Stimulated activated CD8-positive, alpha-beta memory T cell treated with anti-CD3 and anti-CD28 coated beads, Interleukin-7, amount 100 ng/mL, for 24 hours (primary cell): ENCODE data around the gene MYO5A.
"Not testable (repeated sequence)": the region's sequence is repeated elsewhere in the genome, so short reads cannot be mapped to it uniquely, and the experiment has no call there.

Source experiments
- DNase-seq: peaks from one replicate; pipeline ENCODE4 v3.0.0-alpha.2; 2020; ENCODE audit warnings: low read depth

MYO5A gene

GRCh38 chr15:52540374-52541012 is 11.8 kb upstream of the MYO5A start:
- DNase-seq: no peak

- DNase-seq: no peak
Measured at GRCh38 chr15:52537459-52537858, 8.8 kb upstream of the MYO5A start.

GRCh38 chr15:52532427-52532826 is 3.7 kb upstream of the MYO5A start:
- DNase-seq: no peak

- DNase-seq: no peak
Measured at GRCh38 chr15:52529940-52530339, 1.3 kb upstream of the MYO5A start.

- DNase-seq: no peak
Measured at GRCh38 chr15:52529341-52529924, 753 bp upstream of the MYO5A start.

GRCh38 chr15:52527911-52528563 is 643 bp downstream of the MYO5A start:
- peak; percentile 17 for DNase-seq

- DNase-seq: no peak
Measured at GRCh38 chr15:52527196-52527910, 1.3 kb downstream of the MYO5A start.

- no peak for DNase-seq
Measured at GRCh38 chr15:52524223-52525136, 4.2 kb downstream of the MYO5A start.

- DNase-seq: no peak
Measured at GRCh38 chr15:52523647-52524046, 5.0 kb downstream of the MYO5A start.

- DNase-seq: no peak
Measured at GRCh38 chr15:52523192-52523591, 5.5 kb downstream of the MYO5A start.

- no peak for DNase-seq
Measured at GRCh38 chr15:52521682-52522081, 7.0 kb downstream of the MYO5A start.

- no peak for DNase-seq
Measured at GRCh38 chr15:52520421-52520820, 8.3 kb downstream of the MYO5A start.

- no peak for DNase-seq
Measured at GRCh38 chr15:52518487-52519371, 10.0 kb downstream of the MYO5A start.

- no peak for DNase-seq
Measured at GRCh38 chr15:52517014-52517413, 11.7 kb downstream of the MYO5A start.

GRCh38 chr15:52515343-52515742 is 13.3 kb downstream of the MYO5A start:
- DNase-seq: no peak

GRCh38 chr15:52514482-52514881 is 14.2 kb downstream of the MYO5A start:
- no peak for DNase-seq

GRCh38 chr15:52512869-52513268 is 15.8 kb downstream of the MYO5A start:
- not testable (repeated sequence) for DNase-seq

- DNase-seq: no peak
Measured at GRCh38 chr15:52511084-52511483, 17.6 kb downstream of the MYO5A start.

- DNase-seq: no peak
Measured at GRCh38 chr15:52509500-52510245, 19.0 kb downstream of the MYO5A start.

- no peak for DNase-seq
Measured at GRCh38 chr15:52506549-52506948, 22.1 kb downstream of the MYO5A start.
